ENCODE results near the gene RAB22A. TPM values are rescaled to one million over a fixed set of nuclear protein-coding genes. Genes with fewer than 3 reads are reported as not detected.

Gene RAB22A
- total RNA-seq, 1 donor from 2014 or later: 28.2 TPM

- no peak for DNase-seq
Observed at GRCh38 chr20:58303547-58303946, 6.0 kb upstream of the RAB22A start.

GRCh38 chr20:58305061-58305460 is 4.5 kb upstream of the RAB22A start:
- no peak for DNase-seq

GRCh38 chr20:58306421-58307261 is 2.9 kb upstream of the RAB22A start:
- DNase-seq: no peak

- no peak for DNase-seq
Observed at GRCh38 chr20:58307270-58307669, 2.2 kb upstream of the RAB22A start.

- DNase-seq: no peak
Observed at GRCh38 chr20:58308290-58308679, 1.2 kb upstream of the RAB22A start.

GRCh38 chr20:58308680-58309527 is 611 bp upstream of the RAB22A start:
- DNase-seq: no peak

- no peak for DNase-seq
Observed at GRCh38 chr20:58310291-58310782, 822 bp downstream of the RAB22A start.

- no peak for DNase-seq
Observed at GRCh38 chr20:58312836-58313235, 3.3 kb downstream of the RAB22A start.

- no peak for DNase-seq
Observed at GRCh38 chr20:58313396-58313795, 3.9 kb downstream of the RAB22A start.

GRCh38 chr20:58321205-58321604 is 11.7 kb downstream of the RAB22A start:
- no peak for DNase-seq

- no peak for DNase-seq
Observed at GRCh38 chr20:58322083-58322482, 12.6 kb downstream of the RAB22A start.

- DNase-seq: no peak
Observed at GRCh38 chr20:58325912-58326311, 16.4 kb downstream of the RAB22A start.

- DNase-seq: no peak
Observed at GRCh38 chr20:58327211-58327610, 17.7 kb downstream of the RAB22A start.

- DNase-seq: no peak
Observed at GRCh38 chr20:58328836-58329235, 19.3 kb downstream of the RAB22A start.

- no peak for DNase-seq
Observed at GRCh38 chr20:58329711-58330110, 20.2 kb downstream of the RAB22A start.

- DNase-seq: no peak
Observed at GRCh38 chr20:58330249-58330648, 20.7 kb downstream of the RAB22A start.

- DNase-seq: no peak
Observed at GRCh38 chr20:58330687-58331086, 21.2 kb downstream of the RAB22A start.

- no peak for DNase-seq
Observed at GRCh38 chr20:58331961-58332551, 22.5 kb downstream of the RAB22A start.

GRCh38 chr20:58339741-58340140 is 30.2 kb downstream of the RAB22A start:
- DNase-seq: no peak

GRCh38 chr20:58340151-58340550 is 30.6 kb downstream of the RAB22A start:
- no peak for DNase-seq

GRCh38 chr20:58340853-58341252 is 31.3 kb downstream of the RAB22A start:
- DNase-seq: no peak

- no peak for DNase-seq
Observed at GRCh38 chr20:58342104-58342945, 32.8 kb downstream of the RAB22A start.

Measured in occipital lobe (tissue), 2 donors.